CD4-positive, alpha-beta T cell (primary cell): ENCODE measurements around the gene TDRD10. TPM values are rescaled to one million over a fixed set of nuclear protein-coding genes. Genes with fewer than 3 reads are reported as not detected.

Experiments used
- ATAC-seq: fragments of 200-7000 bp; cut with Tn5 transposase; one replicate; pipeline ENCODE4 v1.10.0; 2022; ENCODE audit warnings: mild to moderate bottlenecking; ENCODE audit not compliant: poor library complexity
- CTCF ChIA-PET: fragments of 350-600 bp; sonication (Branson Sonifier 250); formaldehyde crosslinking; loops from one replicate; lab custom pipeline; 2021; ENCODE audit warnings: antibody characterized with exemption, inconsistent platforms; lab: Charles Lee
- POLR2A ChIA-PET: fragments of 350-600 bp; sonication (Branson Sonifier 250); formaldehyde crosslinking; loops from one replicate; lab custom pipeline; 2021; ENCODE audit warnings: antibody characterized with exemption, inconsistent platforms; lab: Charles Lee
- DNase-seq, 14 experiments: peaks; one replicate each; pipeline ENCODE4 v3.0.0-alpha.2; 2013 to 2020; ENCODE audit warnings: mixed read lengths in 2 of 14
- H3K27ac ChIP-seq, 2 donors: one replicate each; pipeline versions ENCODE4 v1.5.1 to v1.7.0; 2013; ENCODE audit warnings: low read length in 2 of 2, low read depth in 1 of 2, mild to moderate bottlenecking in 1 of 2
- H3K27me3 ChIP-seq, 2 experiments: 1 replicate in 1 of 2; 2 replicates in 1 of 2; pipeline versions ENCODE4 v1.6.1 to v1.7.0; 2013; ENCODE audit warnings: low read length in 2 of 2, control low read depth in 1 of 2, mild to moderate bottlenecking in 1 of 2, moderate library complexity in 1 of 2; ENCODE audit not compliant: insufficient read depth in 2 of 2, control insufficient read depth in 1 of 2
- H3K36me3 ChIP-seq: one replicate; pipeline ENCODE4 v1.6.1; 2013; ENCODE audit warnings: low read length, control low read depth; ENCODE audit not compliant: insufficient read depth
- H3K4me1 ChIP-seq: one replicate; pipeline ENCODE4 v1.6.1; 2013; ENCODE audit warnings: low read length, control low read depth; ENCODE audit not compliant: insufficient read depth
- H3K4me3 ChIP-seq: one replicate; pipeline ENCODE4 v1.5.1; 2013; ENCODE audit warnings: mild to moderate bottlenecking, low read length, moderate library complexity
- H3K9me3 ChIP-seq, 2 experiments: 1 replicate in 1 of 2; 2 replicates in 1 of 2; pipeline versions ENCODE4 v1.6.1 to v1.7.0; 2013; ENCODE audit warnings: low read length in 2 of 2, mild to moderate bottlenecking in 2 of 2, control low read depth in 1 of 2, moderate library complexity in 1 of 2; ENCODE audit not compliant: control insufficient read depth in 1 of 2, insufficient read depth in 1 of 2
- H3K27ac Mint-ChIP-seq: one replicate; pipeline ENCODE4 v1.8.0; 2020; ENCODE audit warnings: mixed read lengths
- H3K27me3 Mint-ChIP-seq: one replicate; pipeline ENCODE4 v1.8.0; 2021; ENCODE audit warnings: mixed read lengths
- H3K36me3 Mint-ChIP-seq: one replicate; pipeline ENCODE4 v1.8.0; 2021; ENCODE audit warnings: low read depth, mixed read lengths
- H3K4me1 Mint-ChIP-seq: one replicate; pipeline ENCODE4 v1.8.0; 2021; ENCODE audit warnings: low read depth, mixed read lengths
- H3K4me3 Mint-ChIP-seq: one replicate; pipeline ENCODE4 v1.8.0; 2020; ENCODE audit warnings: mild to moderate bottlenecking, mixed read lengths
- H3K9me3 Mint-ChIP-seq: one replicate; pipeline ENCODE4 v1.8.0; 2020; ENCODE audit warnings: mixed read lengths
- intact Hi-C, 2 experiments: fragments of 100-400 bp; cut with DNase I in 1 of 2; cut with micrococcal nuclease in 1 of 2; formaldehyde crosslinking; loops; one replicate each; pipeline versions ENCODE4 v1.15.1 to v1.9.0; 2023 to 2025; cut with DNase I, micrococcal nuclease
- total RNA-seq, 174 experiments: library from RNA in 2 of 174; stranded (reverse) in 2 of 174; gene quantifications; one replicate each; pipeline ENCODE4 v1.2.3 and lab custom pipeline; 2021 to 2026
- TF ChIP-seq, protein P1 (sequence below): fragments of 200-600 bp; IDR thresholded peaks from one replicate; pipeline ENCODE4 v1.8.0; 2022; ENCODE audit warnings: antibody characterized with exemption, mild to moderate bottlenecking

Gene TDRD10
- total RNA-seq, 2 experiments from 2014 or later: not detected

DNA sequence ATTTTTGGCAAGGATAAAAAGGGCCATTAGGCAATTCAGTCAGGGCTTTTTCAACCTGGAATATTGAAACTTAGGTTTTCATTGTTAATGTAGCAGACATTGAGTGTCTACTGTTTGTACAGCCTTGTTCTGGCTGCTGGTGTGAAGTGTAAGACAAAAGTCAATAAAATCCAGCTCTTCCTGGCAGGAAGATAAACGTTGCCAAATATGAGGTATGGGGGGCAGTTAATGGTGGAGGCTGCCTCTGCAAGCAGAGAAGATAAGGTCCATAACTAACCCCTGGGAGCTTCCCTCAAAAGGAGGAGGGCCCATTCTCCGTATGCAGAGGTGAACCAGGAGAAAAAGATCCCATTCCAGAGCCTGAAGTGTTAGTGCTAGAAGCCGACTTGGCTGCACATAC lies 19.7 kb downstream of the TDRD10 start:
- intact Hi-C loops: no loop called here
- CTCF ChIA-PET: no interaction called here
- POLR2A ChIA-PET: no interaction called here

DNA sequence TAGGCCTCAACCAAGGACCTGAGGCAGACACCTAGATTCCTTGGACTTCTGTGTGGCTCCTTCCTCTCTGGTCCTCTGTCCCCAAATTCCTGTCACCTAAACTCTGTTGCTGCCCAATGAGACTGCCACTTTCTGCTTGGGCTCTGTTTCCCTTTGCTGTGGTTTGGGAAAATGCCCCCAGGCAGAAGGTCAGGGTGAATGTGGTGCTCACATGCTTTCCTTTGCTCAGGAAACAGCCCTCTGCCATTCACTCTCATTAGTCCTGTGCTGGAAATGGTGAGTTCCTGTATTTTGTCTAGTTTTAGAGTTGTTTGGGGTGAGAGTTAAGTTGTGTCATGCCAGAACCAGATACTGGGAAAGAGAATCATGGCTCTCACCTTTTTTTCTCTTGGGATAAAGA lies 22.9 kb downstream of the TDRD10 start:
- H3K4me1 ChIP-seq: no peaks in the 10 kb centered on the region
- no peaks in the 10 kb centered on the region for H3K27me3 ChIP-seq
- H3K4me3 ChIP-seq: no peak overlapping the region
- H3K27ac Mint-ChIP-seq: no peak overlapping the region
- TF ChIP-seq, protein P1, sequence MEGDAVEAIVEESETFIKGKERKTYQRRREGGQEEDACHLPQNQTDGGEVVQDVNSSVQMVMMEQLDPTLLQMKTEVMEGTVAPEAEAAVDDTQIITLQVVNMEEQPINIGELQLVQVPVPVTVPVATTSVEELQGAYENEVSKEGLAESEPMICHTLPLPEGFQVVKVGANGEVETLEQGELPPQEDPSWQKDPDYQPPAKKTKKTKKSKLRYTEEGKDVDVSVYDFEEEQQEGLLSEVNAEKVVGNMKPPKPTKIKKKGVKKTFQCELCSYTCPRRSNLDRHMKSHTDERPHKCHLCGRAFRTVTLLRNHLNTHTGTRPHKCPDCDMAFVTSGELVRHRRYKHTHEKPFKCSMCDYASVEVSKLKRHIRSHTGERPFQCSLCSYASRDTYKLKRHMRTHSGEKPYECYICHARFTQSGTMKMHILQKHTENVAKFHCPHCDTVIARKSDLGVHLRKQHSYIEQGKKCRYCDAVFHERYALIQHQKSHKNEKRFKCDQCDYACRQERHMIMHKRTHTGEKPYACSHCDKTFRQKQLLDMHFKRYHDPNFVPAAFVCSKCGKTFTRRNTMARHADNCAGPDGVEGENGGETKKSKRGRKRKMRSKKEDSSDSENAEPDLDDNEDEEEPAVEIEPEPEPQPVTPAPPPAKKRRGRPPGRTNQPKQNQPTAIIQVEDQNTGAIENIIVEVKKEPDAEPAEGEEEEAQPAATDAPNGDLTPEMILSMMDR: no peak
- intact Hi-C loops: no loop called here
- DNase-seq: no peak
- no peaks in the 10 kb centered on the region for H3K4me1 Mint-ChIP-seq
- ChIA-PET POLR2A (no interaction called here), CTCF (no interaction called here)
- no peak overlapping the region for H3K27ac ChIP-seq
- H3K36me3 ChIP-seq: no peaks in the 10 kb centered on the region
- peaks cover 6% of the 10 kb centered on the region for H3K27me3 Mint-ChIP-seq
- no peaks in the 10 kb centered on the region for H3K9me3 ChIP-seq
- H3K36me3 Mint-ChIP-seq: no peaks in the 10 kb centered on the region
- no peak for ATAC-seq
- H3K4me3 Mint-ChIP-seq: no peak overlapping the region
- no peaks in the 10 kb centered on the region for H3K9me3 Mint-ChIP-seq

More for the DNA sequence above, 19.7 kb downstream of the TDRD10 start:
- H3K36me3 ChIP-seq: no peaks in the 10 kb centered on the region
- TF ChIP-seq, protein P1: no peak
- no peaks in the 10 kb centered on the region for H3K4me1 ChIP-seq
- ATAC-seq: no peak
- DNase-seq: no peak
- peaks cover 6% of the 10 kb centered on the region for H3K27me3 Mint-ChIP-seq
- no peaks in the 10 kb centered on the region for H3K36me3 Mint-ChIP-seq
- H3K27ac ChIP-seq: no peak overlapping the region
- no peaks in the 10 kb centered on the region for H3K4me1 Mint-ChIP-seq
- H3K27me3 ChIP-seq: peaks cover 0 to 5% of the 10 kb centered on the region in 2 experiments
- no peak overlapping the region for H3K27ac Mint-ChIP-seq
- H3K4me3 ChIP-seq: no peak overlapping the region
- H3K4me3 Mint-ChIP-seq: no peak overlapping the region
- H3K9me3 Mint-ChIP-seq: no peaks in the 10 kb centered on the region
- H3K9me3 ChIP-seq: no peaks in the 10 kb centered on the region

DNA sequence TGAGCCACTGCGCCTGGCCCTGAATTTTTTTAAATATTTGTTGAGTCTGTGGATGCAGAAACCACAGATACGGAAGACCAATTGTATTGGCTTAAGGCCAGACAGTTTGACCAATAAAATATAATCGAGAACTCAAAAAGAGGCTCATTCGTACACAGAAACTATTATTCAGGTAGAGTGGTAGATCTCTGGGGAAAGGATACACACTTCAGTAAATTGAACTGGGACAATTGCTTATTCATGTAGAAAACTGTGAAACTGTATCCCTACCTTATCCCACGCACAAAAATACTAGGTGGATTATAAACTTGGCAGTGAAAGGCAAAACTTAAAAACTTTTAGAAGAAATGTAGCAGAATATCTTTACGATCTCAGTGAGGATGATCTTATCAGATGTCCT lies 25.2 kb downstream of the TDRD10 start:
- Histone ChIP-seq H3K4me3 (no peak overlapping the region), H3K9me3 (peaks cover 0 to 5% of the 10 kb centered on the region in 2 experiments), H3K36me3 (no peaks in the 10 kb centered on the region), H3K4me1 (no peaks in the 10 kb centered on the region), H3K27ac (no peak overlapping the region), H3K27me3 (no peaks in the 10 kb centered on the region)
- TF ChIP-seq, protein P1: no peak
- Mint-ChIP-seq H3K9me3 (no peaks in the 10 kb centered on the region), H3K27me3 (peaks cover 6% of the 10 kb centered on the region), H3K4me1 (no peaks in the 10 kb centered on the region), H3K27ac (no peak overlapping the region), H3K36me3 (no peaks in the 10 kb centered on the region), H3K4me3 (no peak overlapping the region)
- POLR2A ChIA-PET: no interaction called here
- intact Hi-C loops: no loop called here
- no peak for DNase-seq
- CTCF ChIA-PET: no interaction called here
- no peak for ATAC-seq
